HG03457 (cell line): Measurements from ENCODE around the gene HEATR5A.
"Not testable (repeated sequence)": the region's sequence is repeated elsewhere in the genome, so short reads cannot be mapped to it uniquely, and the experiment has no call there.

Experiments used
- ATAC-seq: cut with Tn5 transposase; IDR thresholded peaks from one replicate; pipeline ENCODE4 v1.9.1; 2021; ENCODE audit warnings: moderate number of reproducible peaks; ENCODE audit not compliant: unreplicated experiment

The HEATR5A gene

GRCh38 chr14:31336646-31337045 lies 83.7 kb downstream of the HEATR5A start:
- ATAC-seq: no peak

- not testable (repeated sequence) for ATAC-seq
Observed at GRCh38 chr14:31331395-31331794, 89.0 kb downstream of the HEATR5A start.

GRCh38 chr14:31329876-31330521 lies 90.4 kb downstream of the HEATR5A start:
- not testable (repeated sequence) for ATAC-seq

- no peak for ATAC-seq
Observed at GRCh38 chr14:31326111-31326510, 94.2 kb downstream of the HEATR5A start.

- no peak for ATAC-seq
Observed at GRCh38 chr14:31323419-31323818, 96.9 kb downstream of the HEATR5A start.

GRCh38 chr14:31320922-31321766 lies 99.2 kb downstream of the HEATR5A start:
- no peak for ATAC-seq

- no peak for ATAC-seq
Observed at GRCh38 chr14:31320216-31320615, 100.1 kb downstream of the HEATR5A start.

GRCh38 chr14:31319701-31320100 lies 100.6 kb downstream of the HEATR5A start:
- ATAC-seq: no peak

GRCh38 chr14:31312934-31313333 lies 107.4 kb downstream of the HEATR5A start:
- no peak for ATAC-seq

GRCh38 chr14:31312370-31312769 lies 108.0 kb downstream of the HEATR5A start:
- ATAC-seq: not testable (repeated sequence)

- ATAC-seq: no peak
Observed at GRCh38 chr14:31307618-31308017, 112.7 kb downstream of the HEATR5A start.

- ATAC-seq: no peak
Observed at GRCh38 chr14:31307198-31307597, 113.2 kb downstream of the HEATR5A start.

- no peak for ATAC-seq
Observed at GRCh38 chr14:31303654-31304053, 116.7 kb downstream of the HEATR5A start.

- ATAC-seq: no peak
Observed at GRCh38 chr14:31300883-31301282, 119.5 kb downstream of the HEATR5A start.

GRCh38 chr14:31300296-31300695 lies 120.1 kb downstream of the HEATR5A start:
- no peak for ATAC-seq

GRCh38 chr14:31297701-31298344 lies 122.5 kb downstream of the HEATR5A start:
- ATAC-seq: no peak

- ATAC-seq: no peak
Observed at GRCh38 chr14:31297112-31297511, 123.2 kb downstream of the HEATR5A start.

- ATAC-seq: no peak
Observed at GRCh38 chr14:31294746-31295405, 125.5 kb downstream of the HEATR5A start.

- no peak for ATAC-seq
Observed at GRCh38 chr14:31292937-31293616, 127.3 kb downstream of the HEATR5A start.

GRCh38 chr14:31291210-31291609 lies 129.1 kb downstream of the HEATR5A start:
- ATAC-seq: no peak
